Mucosa of descending colon (tissue), 3 donors: ENCODE data around the gene PCBP3. TPM values are rescaled to one million over a fixed set of nuclear protein-coding genes. Genes with fewer than 3 reads are reported as not detected.

Experiments
- ATAC-seq: fragments of 200-7000 bp; cut with Tn5 transposase; one replicate; pipeline ENCODE4 v1.9.1; 2020; ENCODE audit warnings: mild to moderate bottlenecking, moderate library complexity
- DNase-seq, 3 donors: peaks; one replicate each; pipeline ENCODE4 v3.0.0-alpha.2; 2020
- H3K36me3 ChIP-seq: fragments of 200-600 bp; one replicate; pipeline ENCODE4 v1.8.0; 2021; ENCODE audit warnings: low read depth, mild to moderate bottlenecking
- H3K4me1 ChIP-seq: fragments of 200-600 bp; one replicate; pipeline ENCODE4 v1.8.0; 2021; ENCODE audit warnings: low read depth, mild to moderate bottlenecking
- H3K4me3 ChIP-seq: fragments of 200-600 bp; one replicate; pipeline ENCODE4 v1.8.0; 2021; ENCODE audit warnings: mild to moderate bottlenecking
- H3K9me3 ChIP-seq: fragments of 200-600 bp; one replicate; pipeline ENCODE4 v1.8.0; 2021; ENCODE audit warnings: mild to moderate bottlenecking
- intact Hi-C, 2 donors: fragments of 100-400 bp; cut with DNase I in 1 of 2; cut with micrococcal nuclease in 1 of 2; formaldehyde crosslinking; loops; one replicate each; pipeline versions ENCODE4 v1.11.0 to v1.11.1; 2022; cut with DNase I, micrococcal nuclease
- total RNA-seq, 3 donors: library from RNA; stranded (reverse); fragmentation: NEBNext Ultra II Directional in 2 of 3; extraction: Animal tissue kit (Norgen Biotek cat#: 25700) in 2 of 3; gene quantifications; one replicate each; pipeline versions ENCODE4 v1.2.1 to v1.2.4, GENCODE V29; 2021 to 2023
- TF ChIP-seq, protein P1 (sequence below): fragments of 200-600 bp; IDR thresholded peaks from one replicate; pipeline ENCODE4 v1.8.0; 2022; ENCODE audit warnings: antibody characterized with exemption, mild to moderate bottlenecking
- donor health status: DM: no; HTN: no; CAD: no; lungs with moderate emphysema.
- donor health status: DM: no; HTN: no; CAD: no.
- donor health status: DM: no; HTN: yes; CAD: no.

Gene PCBP3
- total RNA-seq, 3 donors from 2014 or later, result 4.5 to 18.4 (median 7.6) TPM

- intact Hi-C loops, result no loop called here
- no peaks in the 10 kb centered on the region for H3K9me3 ChIP-seq
- no peaks in the 10 kb centered on the region for H3K4me1 ChIP-seq
- H3K36me3 ChIP-seq, result no peaks in the 10 kb centered on the region
- no peak overlapping the region for H3K4me3 ChIP-seq
- TF ChIP-seq, protein P1, sequence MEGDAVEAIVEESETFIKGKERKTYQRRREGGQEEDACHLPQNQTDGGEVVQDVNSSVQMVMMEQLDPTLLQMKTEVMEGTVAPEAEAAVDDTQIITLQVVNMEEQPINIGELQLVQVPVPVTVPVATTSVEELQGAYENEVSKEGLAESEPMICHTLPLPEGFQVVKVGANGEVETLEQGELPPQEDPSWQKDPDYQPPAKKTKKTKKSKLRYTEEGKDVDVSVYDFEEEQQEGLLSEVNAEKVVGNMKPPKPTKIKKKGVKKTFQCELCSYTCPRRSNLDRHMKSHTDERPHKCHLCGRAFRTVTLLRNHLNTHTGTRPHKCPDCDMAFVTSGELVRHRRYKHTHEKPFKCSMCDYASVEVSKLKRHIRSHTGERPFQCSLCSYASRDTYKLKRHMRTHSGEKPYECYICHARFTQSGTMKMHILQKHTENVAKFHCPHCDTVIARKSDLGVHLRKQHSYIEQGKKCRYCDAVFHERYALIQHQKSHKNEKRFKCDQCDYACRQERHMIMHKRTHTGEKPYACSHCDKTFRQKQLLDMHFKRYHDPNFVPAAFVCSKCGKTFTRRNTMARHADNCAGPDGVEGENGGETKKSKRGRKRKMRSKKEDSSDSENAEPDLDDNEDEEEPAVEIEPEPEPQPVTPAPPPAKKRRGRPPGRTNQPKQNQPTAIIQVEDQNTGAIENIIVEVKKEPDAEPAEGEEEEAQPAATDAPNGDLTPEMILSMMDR, result no peak
- ATAC-seq (no peak), DNase-seq (no peak)
These were observed 107.4 kb downstream of the PCBP3 start for GRCh38 chr21:45750936-45751335.

DNA sequence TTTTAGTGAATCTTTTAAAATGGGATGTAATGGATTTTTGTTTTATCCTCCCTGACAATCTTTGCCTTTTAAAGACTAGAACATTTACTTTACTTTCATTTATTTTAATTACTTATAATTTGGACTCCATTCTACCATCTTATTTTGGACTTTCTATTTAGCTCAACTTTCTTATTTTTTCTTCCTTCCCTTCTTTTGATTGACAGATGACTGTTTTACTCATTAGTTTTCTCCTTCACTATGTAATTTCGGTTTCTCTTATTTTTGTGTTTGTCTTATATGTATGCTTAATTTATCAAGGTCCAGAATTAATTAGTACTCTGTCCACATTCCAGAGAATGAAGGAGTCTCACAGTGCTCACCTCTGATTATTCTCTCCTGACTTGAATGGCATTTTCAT, 109.9 kb downstream of the PCBP3 start:
- no peaks in the 10 kb centered on the region for H3K9me3 ChIP-seq
- no peak overlapping the region for H3K4me3 ChIP-seq
- no peaks in the 10 kb centered on the region for H3K36me3 ChIP-seq
- H3K4me1 ChIP-seq, result no peaks in the 10 kb centered on the region
- DNase-seq, result no peak
- intact Hi-C loops, result no loop called here
- TF ChIP-seq, protein P1, result no peak
- ATAC-seq, result no peak

DNA sequence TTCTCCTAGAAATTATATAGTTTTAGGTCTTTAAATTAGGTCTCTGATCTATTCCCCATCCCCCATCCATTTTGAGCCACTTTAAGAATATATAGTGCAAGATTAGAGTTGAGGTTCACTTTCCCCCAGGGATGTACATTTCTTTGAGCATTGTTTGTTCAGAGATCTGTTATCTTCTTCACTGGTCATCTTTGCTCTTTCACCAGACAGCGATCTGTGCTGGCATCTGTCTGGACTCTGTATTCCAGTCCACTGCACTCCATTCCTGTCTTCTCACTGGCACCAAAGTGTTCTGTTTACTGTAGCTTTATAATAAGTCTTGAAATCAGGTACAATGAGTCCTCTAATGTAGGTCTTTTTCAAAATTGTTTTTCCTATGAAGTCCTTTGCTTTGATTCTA, 112.5 kb downstream of the PCBP3 start:
- TF ChIP-seq, protein P1, result no peak
- H3K9me3 ChIP-seq, result no peaks in the 10 kb centered on the region
- ATAC-seq, result no peak
- intact Hi-C loops, result no loop called here
- no peaks in the 10 kb centered on the region for H3K36me3 ChIP-seq
- no peak overlapping the region for H3K4me3 ChIP-seq
- DNase-seq, result no peak
- H3K4me1 ChIP-seq, result no peaks in the 10 kb centered on the region

- Histone ChIP-seq H3K9me3 (no peaks in the 10 kb centered on the region), H3K36me3 (no peaks in the 10 kb centered on the region), H3K4me1 (no peaks in the 10 kb centered on the region), H3K4me3 (no peak overlapping the region)
- DNase-seq (no peak), ATAC-seq (no peak)
- TF ChIP-seq, protein P1, result no peak
- intact Hi-C loops, result no loop called here
These were observed 113.1 kb downstream of the PCBP3 start for GRCh38 chr21:45756669-45757068.

DNA sequence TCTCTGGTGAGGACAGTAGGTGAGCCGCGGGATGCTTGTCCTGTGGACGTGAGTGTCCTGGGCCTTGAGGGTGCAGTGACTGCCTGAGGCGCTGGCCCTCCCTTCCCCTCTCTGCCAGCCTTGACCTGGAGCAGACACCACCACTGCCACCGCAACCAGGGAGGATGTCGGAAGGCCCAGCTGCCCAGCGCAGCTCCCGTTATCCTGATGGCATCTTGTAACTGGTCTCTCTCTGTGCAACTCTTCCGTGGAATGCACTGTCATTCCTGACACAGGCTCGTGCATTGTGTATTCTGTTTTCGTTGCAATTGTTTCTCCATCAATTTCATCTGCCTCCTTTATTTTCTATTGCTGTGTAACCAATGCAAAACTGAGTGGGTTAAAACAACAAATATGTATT, 118.2 kb downstream of the PCBP3 start:
- no peaks in the 10 kb centered on the region for H3K9me3 ChIP-seq
- no peak for DNase-seq
- TF ChIP-seq, protein P1, result no peak
- ATAC-seq, result no peak
- H3K4me3 ChIP-seq, result no peak overlapping the region
- intact Hi-C loops, result no loop called here
- H3K36me3 ChIP-seq, result no peaks in the 10 kb centered on the region
- H3K4me1 ChIP-seq, result no peaks in the 10 kb centered on the region

GRCh38 chr21:45763074-45763473, 119.5 kb downstream of the PCBP3 start:
- no peaks in the 10 kb centered on the region for H3K9me3 ChIP-seq
- H3K4me1 ChIP-seq, result no peaks in the 10 kb centered on the region
- intact Hi-C loops, result no loop called here
- no peaks in the 10 kb centered on the region for H3K36me3 ChIP-seq
- H3K4me3 ChIP-seq, result no peak overlapping the region
- ATAC-seq (no peak), DNase-seq (no peak)
- TF ChIP-seq, protein P1, result no peak
